Keratinocyte (primary cell): ENCODE results near the gene GYG1. TPM values are rescaled to one million over a fixed set of nuclear protein-coding genes. Genes with fewer than 3 reads are reported as not detected.

Experiments
- DNase-seq: peaks from one replicate; pipeline ENCODE4 v3.0.0-alpha.2; 2011; ENCODE audit warnings: low read depth, missing footprints, low spot score
- FAIRE-seq: peaks from 2 replicates; lab custom pipeline; 2011; peaks lifted over from hg19 to GRCh38; lab: Jason Lieb, UNC
- H2AFZ ChIP-seq: 2 replicates; pipeline ENCODE4 v1.6.0; 2012; ENCODE audit warnings: low read length, control low read depth, inconsistent platforms; ENCODE audit not compliant: control insufficient read depth
- H3K27ac ChIP-seq: 2 replicates; pipeline ENCODE4 v1.5.1; 2011; ENCODE audit warnings: low read length; ENCODE audit not compliant: control insufficient read depth, insufficient read depth
- H3K27me3 ChIP-seq: 3 replicates; pipeline ENCODE4 v1.6.0; 2011; ENCODE audit warnings: low read length; ENCODE audit not compliant: control insufficient read depth, insufficient read depth; ENCODE audit errors: extremely low read depth
- H3K36me3 ChIP-seq, 2 experiments: 2 replicates in 1 of 2; 3 replicates in 1 of 2; pipeline ENCODE4 v1.5.1; 2011; ENCODE audit warnings: low read length in 2 of 2, mild to moderate bottlenecking in 1 of 2; ENCODE audit not compliant: control insufficient read depth in 2 of 2, insufficient read depth in 2 of 2; ENCODE audit errors: extremely low read depth in 1 of 2
- H3K4me1 ChIP-seq: 3 replicates; pipeline ENCODE4 v1.5.1; 2011; ENCODE audit warnings: low read length; ENCODE audit not compliant: control insufficient read depth, insufficient read depth; ENCODE audit errors: extremely low read depth
- H3K4me2 ChIP-seq: 3 replicates; pipeline ENCODE4 v1.6.0; 2011; ENCODE audit warnings: low read depth, low read length; ENCODE audit not compliant: control insufficient read depth, insufficient read depth; ENCODE audit errors: extremely low read depth
- H3K4me3 ChIP-seq, 3 experiments: fragments of 200-600 bp in 1 of 3; sonication (generic) in 1 of 3; 2 replicates in 2 of 3; 3 replicates in 1 of 3; pipeline ENCODE4 v1.5.1; 2011 to 2016; ENCODE audit warnings: low read length in 3 of 3, mild to moderate bottlenecking in 3 of 3, control low read depth in 2 of 3, inconsistent platforms in 1 of 3, low read depth in 1 of 3, mixed read lengths in 1 of 3, mixed run types in 1 of 3, moderate library complexity in 1 of 3; ENCODE audit not compliant: control insufficient read depth in 2 of 3, insufficient read depth in 2 of 3; ENCODE audit errors: extremely low read depth in 1 of 3
- H3K79me2 ChIP-seq: 2 replicates; pipeline ENCODE4 v1.6.0; 2012; ENCODE audit warnings: low read length; ENCODE audit not compliant: control insufficient read depth, insufficient read depth
- H3K9ac ChIP-seq: 3 replicates; pipeline ENCODE4 v1.6.0; 2011; ENCODE audit warnings: low read length; ENCODE audit not compliant: control insufficient read depth, insufficient read depth; ENCODE audit errors: extremely low read depth
- H3K9me1 ChIP-seq: 3 replicates; pipeline ENCODE4 v1.6.0; 2011; ENCODE audit warnings: low read length; ENCODE audit not compliant: control insufficient read depth, insufficient read depth; ENCODE audit errors: extremely low read depth
- H3K9me3 ChIP-seq: 2 replicates; pipeline ENCODE4 v1.5.1; 2012; ENCODE audit warnings: low read depth, low read length; ENCODE audit not compliant: control insufficient read depth
- H4K20me1 ChIP-seq: 3 replicates; pipeline ENCODE4 v1.6.0; 2011; ENCODE audit warnings: low read length; ENCODE audit not compliant: control insufficient read depth, insufficient read depth; ENCODE audit errors: extremely low read depth
- EZH2 ChIP-seq: IDR thresholded peaks from one replicate; pipeline ENCODE4 v1.6.1; 2012; ENCODE audit warnings: inconsistent platforms, mild to moderate bottlenecking, low read length, moderate library complexity
- dilution Hi-C: fragments of 300-500 bp; cut with MboI; formaldehyde crosslinking; loops from one replicate; pipeline ENCODE4 v1.7.0; 2020; ENCODE audit warnings: low sequenced_read_pairs; ENCODE audit not compliant: extremely low pct_ligation_motif_present
- polyA plus RNA-seq, 5 experiments: library from polyadenylated mRNA; depleted of rRNA in 3 of 5; stranded (reverse) in 3 of 5; stranded (forward) in 1 of 5; unstranded in 1 of 5; fragments of >200 nt; gene quantifications; 1 replicate in 1 of 5; 2 replicates in 3 of 5; 3 replicates in 1 of 5; pipeline versions ENCODE4 v1.2.1 to v1.2.3, GENCODE V29; 2011 to 2012; ENCODE audit warnings: missing spikeins in 2 of 5, low read depth in 1 of 5, low replicate concordance in 1 of 5
- TF ChIP-seq, protein P1 (sequence below), 3 experiments: IDR thresholded peaks in 1 of 3; conservative IDR thresholded peaks in 1 of 3; optimal IDR thresholded peaks in 1 of 3; 2 replicates in 2 of 3; 3 replicates in 1 of 3; pipeline versions ENCODE3 to v1.5.1; 2011; ENCODE audit warnings: low read length in 3 of 3, mild to moderate bottlenecking in 3 of 3, moderate library complexity in 2 of 3, control low read depth in 1 of 3, inconsistent platforms in 1 of 3; ENCODE audit not compliant: insufficient read depth in 2 of 3; ENCODE audit errors: extremely low read depth in 1 of 3

Gene GYG1
- polyA plus RNA-seq, 1 donor (not counting 4 experiments of a cell fraction or from before 2014, with no cell fraction given) = 25.2 TPM

DNA sequence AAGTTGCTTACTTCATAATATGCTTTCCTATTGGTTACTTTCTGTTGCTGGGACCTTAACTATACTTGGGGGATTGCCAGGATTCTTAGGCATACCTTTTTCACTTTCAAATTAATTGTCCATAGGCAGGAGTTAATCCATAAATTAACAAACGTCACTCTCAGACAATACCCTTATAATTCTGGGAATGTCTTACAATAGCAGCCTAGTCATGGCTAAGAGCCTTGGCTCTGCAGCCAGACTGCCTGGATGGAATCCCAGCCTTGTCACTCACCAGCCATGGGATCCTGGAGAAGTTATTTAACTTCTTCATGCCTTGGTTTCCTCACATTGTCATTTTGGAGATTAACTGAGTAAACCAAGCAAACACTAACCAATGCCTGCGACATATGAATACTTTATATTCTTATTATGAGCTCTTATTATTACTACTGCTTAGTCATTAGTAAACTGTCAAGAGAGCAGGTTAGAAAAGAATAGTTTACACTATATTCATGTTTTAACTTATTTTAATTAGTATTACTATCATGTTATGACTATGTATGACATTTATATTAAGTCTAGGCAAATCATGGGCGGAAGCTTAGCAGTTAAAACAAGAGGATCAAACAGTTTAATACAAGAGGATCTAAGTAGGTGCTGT, 29.0 kb downstream of the GYG1 start:
- H3K4me1 ChIP-seq = peaks cover 14% of the 10 kb centered on the region
- peaks cover 5% of the 10 kb centered on the region for H3K9me1 ChIP-seq
- no peaks in the 10 kb centered on the region for H4K20me1 ChIP-seq
- no peak overlapping the region for H3K4me3 ChIP-seq
- no peak for DNase-seq
- no peak overlapping the region for H3K4me2 ChIP-seq
- peaks cover 0 to 5% of the 10 kb centered on the region in 2 experiments for H3K36me3 ChIP-seq
- H3K27me3 ChIP-seq = no peaks in the 10 kb centered on the region
- H3K27ac ChIP-seq = no peak overlapping the region
- no peaks in the 10 kb centered on the region for H3K9me3 ChIP-seq
- dilution Hi-C loops = no loop called here
- no peaks in the 10 kb centered on the region for H3K79me2 ChIP-seq
- FAIRE-seq = no peak
- no peak overlapping the region for H3K9ac ChIP-seq
- TF ChIP-seq EZH2 = no peak
- TF ChIP-seq, protein P1, sequence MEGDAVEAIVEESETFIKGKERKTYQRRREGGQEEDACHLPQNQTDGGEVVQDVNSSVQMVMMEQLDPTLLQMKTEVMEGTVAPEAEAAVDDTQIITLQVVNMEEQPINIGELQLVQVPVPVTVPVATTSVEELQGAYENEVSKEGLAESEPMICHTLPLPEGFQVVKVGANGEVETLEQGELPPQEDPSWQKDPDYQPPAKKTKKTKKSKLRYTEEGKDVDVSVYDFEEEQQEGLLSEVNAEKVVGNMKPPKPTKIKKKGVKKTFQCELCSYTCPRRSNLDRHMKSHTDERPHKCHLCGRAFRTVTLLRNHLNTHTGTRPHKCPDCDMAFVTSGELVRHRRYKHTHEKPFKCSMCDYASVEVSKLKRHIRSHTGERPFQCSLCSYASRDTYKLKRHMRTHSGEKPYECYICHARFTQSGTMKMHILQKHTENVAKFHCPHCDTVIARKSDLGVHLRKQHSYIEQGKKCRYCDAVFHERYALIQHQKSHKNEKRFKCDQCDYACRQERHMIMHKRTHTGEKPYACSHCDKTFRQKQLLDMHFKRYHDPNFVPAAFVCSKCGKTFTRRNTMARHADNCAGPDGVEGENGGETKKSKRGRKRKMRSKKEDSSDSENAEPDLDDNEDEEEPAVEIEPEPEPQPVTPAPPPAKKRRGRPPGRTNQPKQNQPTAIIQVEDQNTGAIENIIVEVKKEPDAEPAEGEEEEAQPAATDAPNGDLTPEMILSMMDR (optimal IDR thresholded peaks at IDR 0.05 in 1 of 3, IDR thresholded peaks at IDR 0.05 in 1 of 3, conservative IDR thresholded peaks at IDR 0.05 in 1 of 3; ENCODE audit: extremely low read depth in 1 of 3, insufficient read depth in 2 of 3, low read length in 3 of 3) = no peak
- H2AFZ ChIP-seq = no peak overlapping the region

DNA sequence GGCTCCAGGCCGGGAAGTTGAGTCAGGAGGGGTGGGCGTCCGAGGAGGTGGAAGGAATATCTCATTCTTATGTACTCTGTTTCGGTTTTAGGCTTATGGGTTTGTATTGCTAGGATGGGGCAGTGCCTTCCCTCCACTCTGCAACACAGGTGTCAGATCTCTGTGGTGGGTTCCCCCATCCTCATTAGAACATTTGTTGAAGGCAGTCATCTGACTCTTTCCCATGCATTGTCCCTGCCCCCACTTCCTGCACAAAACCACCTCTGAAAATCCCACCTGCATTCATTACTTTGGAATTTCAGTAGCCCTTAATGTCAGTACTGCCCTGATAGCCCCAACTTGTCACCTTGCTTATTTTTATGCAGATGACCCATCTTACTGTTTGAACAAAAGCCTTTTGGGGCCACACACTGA, 29.5 kb downstream of the GYG1 start:
- no peak overlapping the region for H3K4me2 ChIP-seq
- H3K4me3 ChIP-seq = no peak overlapping the region
- no peaks in the 10 kb centered on the region for H4K20me1 ChIP-seq
- H3K4me1 ChIP-seq = peaks cover 14% of the 10 kb centered on the region
- dilution Hi-C loops = no loop called here
- no peak overlapping the region for H2AFZ ChIP-seq
- TF ChIP-seq, protein P1 (optimal IDR thresholded peaks at IDR 0.05 in 1 of 3, IDR thresholded peaks at IDR 0.05 in 1 of 3, conservative IDR thresholded peaks at IDR 0.05 in 1 of 3; ENCODE audit: extremely low read depth in 1 of 3, insufficient read depth in 2 of 3, low read length in 3 of 3) = no peak
- no peak for TF ChIP-seq EZH2
- no peak for DNase-seq
- no peaks in the 10 kb centered on the region for H3K27me3 ChIP-seq
- H3K9me3 ChIP-seq = no peaks in the 10 kb centered on the region
- peaks cover 0 to 5% of the 10 kb centered on the region in 2 experiments for H3K36me3 ChIP-seq
- no peak overlapping the region for H3K9ac ChIP-seq
- H3K27ac ChIP-seq = no peak overlapping the region
- no peak for FAIRE-seq
- peaks cover 5% of the 10 kb centered on the region for H3K9me1 ChIP-seq
- no peaks in the 10 kb centered on the region for H3K79me2 ChIP-seq
